Astrocyte (in vitro differentiated cells and primary cell): ENCODE results near the gene PLPPR5. TPM values are rescaled to one million over a fixed set of nuclear protein-coding genes. Genes with fewer than 3 reads are reported as not detected.
A peak's percentile ranks its signal among the peaks of the same experiment; 100 is the strongest.

Experiments used
- DNase-seq: peaks from one replicate; pipeline ENCODE4 v3.0.0-alpha.2; 2010; ENCODE audit warnings: low read depth
- FAIRE-seq: peaks from 2 replicates; lab custom pipeline; 2011; peaks lifted over from hg19 to GRCh38; lab: Jason Lieb, UNC
- H2AFZ ChIP-seq: 2 replicates; pipeline ENCODE4 v1.6.0; 2012; ENCODE audit warnings: low read depth, low read length, inconsistent platforms
- H3K27ac ChIP-seq: 2 replicates; pipeline ENCODE4 v1.5.1; 2011; ENCODE audit warnings: low read depth, low read length, inconsistent platforms
- H3K27me3 ChIP-seq: 2 replicates; pipeline ENCODE4 v1.6.0; 2011; ENCODE audit warnings: low read length, inconsistent platforms; ENCODE audit not compliant: insufficient read depth
- H3K36me3 ChIP-seq: 2 replicates; pipeline ENCODE4 v1.5.1; 2011; ENCODE audit warnings: low read length, inconsistent platforms; ENCODE audit not compliant: insufficient read depth
- H3K4me1 ChIP-seq: 2 replicates; pipeline ENCODE4 v1.5.1; 2011; ENCODE audit warnings: low read length, inconsistent platforms; ENCODE audit not compliant: insufficient read depth
- H3K4me2 ChIP-seq: 2 replicates; pipeline ENCODE4 v1.6.0; 2012; ENCODE audit warnings: low read length, inconsistent platforms
- H3K4me3 ChIP-seq: 2 replicates; pipeline ENCODE4 v1.5.1; 2011; ENCODE audit warnings: low read depth, mild to moderate bottlenecking, low read length, inconsistent platforms; ENCODE audit not compliant: insufficient read depth
- H3K79me2 ChIP-seq: 2 replicates; pipeline ENCODE4 v1.6.0; 2012; ENCODE audit warnings: mild to moderate bottlenecking, low read length, inconsistent platforms; ENCODE audit not compliant: insufficient read depth
- H3K9ac ChIP-seq: 2 replicates; pipeline ENCODE4 v1.6.0; 2012; ENCODE audit warnings: mild to moderate bottlenecking, low read length, inconsistent platforms
- H3K9me3 ChIP-seq: 2 replicates; pipeline ENCODE4 v1.5.1; 2012; ENCODE audit warnings: low read depth, mild to moderate bottlenecking, low read length, inconsistent platforms; ENCODE audit not compliant: insufficient read depth
- H4K20me1 ChIP-seq: 2 replicates; pipeline ENCODE4 v1.6.0; 2012; ENCODE audit warnings: low read length, inconsistent platforms; ENCODE audit not compliant: insufficient read depth
- H3K27ac Mint-ChIP-seq: one replicate; pipeline ENCODE4 v1.8.0; 2021; ENCODE audit warnings: mild to moderate bottlenecking, mixed read lengths; ENCODE audit not compliant: unreplicated experiment
- H3K27me3 Mint-ChIP-seq: one replicate; pipeline ENCODE4 v1.8.0; 2021; ENCODE audit warnings: low read depth, mixed read lengths; ENCODE audit not compliant: unreplicated experiment
- H3K36me3 Mint-ChIP-seq: one replicate; pipeline ENCODE4 v1.8.0; 2021; ENCODE audit warnings: low read depth, mixed read lengths; ENCODE audit not compliant: unreplicated experiment
- H3K4me1 Mint-ChIP-seq: one replicate; pipeline ENCODE4 v1.8.0; 2021; ENCODE audit warnings: low read depth, mixed read lengths; ENCODE audit not compliant: unreplicated experiment
- H3K4me3 Mint-ChIP-seq: one replicate; pipeline ENCODE4 v1.8.0; 2021; ENCODE audit warnings: mild to moderate bottlenecking, moderate library complexity, mixed read lengths; ENCODE audit not compliant: unreplicated experiment
- H3K9me3 Mint-ChIP-seq: one replicate; pipeline ENCODE4 v1.8.0; 2021; ENCODE audit warnings: mild to moderate bottlenecking, mixed read lengths; ENCODE audit not compliant: unreplicated experiment
- EZH2 ChIP-seq: IDR thresholded peaks from 2 replicates; pipeline ENCODE4 v1.6.1; 2012; ENCODE audit warnings: mild to moderate bottlenecking, low read length, inconsistent platforms; ENCODE audit not compliant: insufficient read depth
- total RNA-seq: library from RNA; stranded (reverse); gene quantifications from 2 replicates; pipeline ENCODE4 v1.2.1, GENCODE V29; 2021
- TF ChIP-seq, protein P1 (sequence below): IDR thresholded peaks from 2 replicates; pipeline ENCODE4 v1.5.1; 2011; ENCODE audit warnings: low read depth, mild to moderate bottlenecking, inconsistent platforms, low read length, moderate library complexity; ENCODE audit not compliant: insufficient read depth

PLPPR5 gene
- total RNA-seq, 1 donor from 2014 or later = 0.09 TPM

DNA sequence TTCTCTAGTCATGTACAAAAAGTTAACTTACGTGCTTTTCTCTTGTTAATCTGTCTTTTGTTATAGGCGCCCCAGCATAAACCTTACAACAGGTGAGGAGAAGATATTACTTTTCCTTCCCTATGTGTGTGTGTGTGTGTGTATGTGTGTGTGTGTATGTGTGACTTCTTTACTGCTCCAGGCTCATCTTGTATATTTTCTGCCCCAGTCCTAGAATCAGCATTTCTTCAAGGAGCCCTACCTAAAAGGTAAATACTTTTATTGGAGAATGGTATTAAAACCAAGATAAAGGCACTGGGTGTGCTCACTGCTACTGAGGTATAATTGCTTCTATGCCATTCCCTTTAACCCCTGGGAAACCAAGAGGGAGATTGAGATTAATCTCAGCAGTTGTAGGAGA lies 129.8 kb downstream of the PLPPR5 start:
- no peaks in the 10 kb centered on the region for H3K4me1 ChIP-seq
- no peaks in the 10 kb centered on the region for H3K79me2 ChIP-seq
- no peak for TF ChIP-seq EZH2
- TF ChIP-seq, protein P1, sequence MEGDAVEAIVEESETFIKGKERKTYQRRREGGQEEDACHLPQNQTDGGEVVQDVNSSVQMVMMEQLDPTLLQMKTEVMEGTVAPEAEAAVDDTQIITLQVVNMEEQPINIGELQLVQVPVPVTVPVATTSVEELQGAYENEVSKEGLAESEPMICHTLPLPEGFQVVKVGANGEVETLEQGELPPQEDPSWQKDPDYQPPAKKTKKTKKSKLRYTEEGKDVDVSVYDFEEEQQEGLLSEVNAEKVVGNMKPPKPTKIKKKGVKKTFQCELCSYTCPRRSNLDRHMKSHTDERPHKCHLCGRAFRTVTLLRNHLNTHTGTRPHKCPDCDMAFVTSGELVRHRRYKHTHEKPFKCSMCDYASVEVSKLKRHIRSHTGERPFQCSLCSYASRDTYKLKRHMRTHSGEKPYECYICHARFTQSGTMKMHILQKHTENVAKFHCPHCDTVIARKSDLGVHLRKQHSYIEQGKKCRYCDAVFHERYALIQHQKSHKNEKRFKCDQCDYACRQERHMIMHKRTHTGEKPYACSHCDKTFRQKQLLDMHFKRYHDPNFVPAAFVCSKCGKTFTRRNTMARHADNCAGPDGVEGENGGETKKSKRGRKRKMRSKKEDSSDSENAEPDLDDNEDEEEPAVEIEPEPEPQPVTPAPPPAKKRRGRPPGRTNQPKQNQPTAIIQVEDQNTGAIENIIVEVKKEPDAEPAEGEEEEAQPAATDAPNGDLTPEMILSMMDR = no peak
- H2AFZ ChIP-seq = no peak overlapping the region
- H3K27me3 ChIP-seq = no peaks in the 10 kb centered on the region
- Mint-ChIP-seq H3K4me3 (no peak overlapping the region), H3K27me3 (peaks cover 2% of the 10 kb centered on the region), H3K27ac (no peak overlapping the region), H3K9me3 (peaks cover 7% of the 10 kb centered on the region), H3K4me1 (no peaks in the 10 kb centered on the region), H3K36me3 (no peaks in the 10 kb centered on the region)
- H3K4me2 ChIP-seq = no peak overlapping the region
- H3K36me3 ChIP-seq = no peaks in the 10 kb centered on the region
- no peak for DNase-seq
- no peak overlapping the region for H3K9ac ChIP-seq
- no peaks in the 10 kb centered on the region for H4K20me1 ChIP-seq
- H3K4me3 ChIP-seq = no peak overlapping the region
- no peaks in the 10 kb centered on the region for H3K9me3 ChIP-seq
- no peak for FAIRE-seq
- H3K27ac ChIP-seq = no peak overlapping the region

GRCh38 chr1:98870959-98871903 lies 133.4 kb downstream of the PLPPR5 start:
- Histone ChIP-seq H3K9me3 (no peaks in the 10 kb centered on the region), H3K79me2 (no peaks in the 10 kb centered on the region), H3K36me3 (no peaks in the 10 kb centered on the region), H3K4me1 (no peaks in the 10 kb centered on the region), H3K4me2 (no peak overlapping the region), H3K4me3 (no peak overlapping the region), H3K27me3 (no peaks in the 10 kb centered on the region), H4K20me1 (no peaks in the 10 kb centered on the region), H2AFZ (no peak overlapping the region), H3K27ac (no peak overlapping the region), H3K9ac (no peak overlapping the region)
- no peak overlapping the region for H3K27ac Mint-ChIP-seq
- TF ChIP-seq, protein P1 = no peak
- H3K27me3 Mint-ChIP-seq = no peaks in the 10 kb centered on the region
- DNase-seq (peak; percentile 2), FAIRE-seq (no peak)
- no peaks in the 10 kb centered on the region for H3K36me3 Mint-ChIP-seq
- peaks cover 2% of the 10 kb centered on the region for H3K9me3 Mint-ChIP-seq
- H3K4me1 Mint-ChIP-seq = no peaks in the 10 kb centered on the region
- H3K4me3 Mint-ChIP-seq = no peak overlapping the region

- no peaks in the 10 kb centered on the region for H3K36me3 Mint-ChIP-seq
- Histone ChIP-seq H3K4me2 (no peak overlapping the region), H4K20me1 (no peaks in the 10 kb centered on the region), H3K79me2 (no peaks in the 10 kb centered on the region), H3K27ac (no peak overlapping the region), H3K27me3 (no peaks in the 10 kb centered on the region), H2AFZ (no peak overlapping the region), H3K4me3 (no peak overlapping the region), H3K9ac (no peak overlapping the region), H3K36me3 (no peaks in the 10 kb centered on the region), H3K4me1 (no peaks in the 10 kb centered on the region), H3K9me3 (no peaks in the 10 kb centered on the region)
- FAIRE-seq (no peak), DNase-seq (no peak)
- H3K4me3 Mint-ChIP-seq = no peak overlapping the region
- no peaks in the 10 kb centered on the region for H3K4me1 Mint-ChIP-seq
- TF ChIP-seq EZH2 = no peak
- TF ChIP-seq, protein P1 = no peak
- peaks cover 4% of the 10 kb centered on the region for H3K9me3 Mint-ChIP-seq
- no peaks in the 10 kb centered on the region for H3K27me3 Mint-ChIP-seq
- H3K27ac Mint-ChIP-seq = no peak overlapping the region
Observed at GRCh38 chr1:98865796-98866195, 138.9 kb downstream of the PLPPR5 start.
